Thyroid gland (tissue), 4 donors: Measurements from ENCODE around the gene ZNF423. TPM values are rescaled to one million over a fixed set of nuclear protein-coding genes. Genes with fewer than 3 reads are reported as not detected.

Experiments
- DNase-seq, 2 donors: peaks; one replicate each; pipeline ENCODE4 v3.0.0-alpha.2; 2019
- H3K27ac ChIP-seq, 3 donors: fragments of 200-600 bp; sonication (generic); 1 replicate in 2 of 3; 2 replicates in 1 of 3; pipeline ENCODE4 v1.5.1; 2016 to 2019; ENCODE audit warnings: mild to moderate bottlenecking in 1 of 3, moderate library complexity in 1 of 3
- H3K27me3 ChIP-seq: fragments of 200-600 bp; sonication (generic); one replicate; pipeline ENCODE4 v1.5.1; 2019
- H3K36me3 ChIP-seq, 2 donors: fragments of 200-600 bp; sonication (generic); one replicate each; pipeline ENCODE4 v1.5.1; 2016 to 2019
- H3K4me1 ChIP-seq, 2 donors: fragments of 200-600 bp; sonication (generic); one replicate each; pipeline ENCODE4 v1.5.1; 2017 to 2019
- H3K4me3 ChIP-seq, 3 donors: fragments of 200-600 bp; sonication (generic); replicated peaks in 1 of 3; 1 replicate in 2 of 3; 2 replicates in 1 of 3; pipeline ENCODE4 v1.5.1; 2016; ENCODE audit warnings: mild to moderate bottlenecking in 1 of 3
- H3K9me3 ChIP-seq: fragments of 200-600 bp; sonication (generic); one replicate; pipeline ENCODE4 v1.5.1; 2017
- POLR2A ChIP-seq, 2 donors: fragments of 450-650 bp; IDR thresholded peaks; one replicate each; pipeline ENCODE4 v1.6.1; 2017; ENCODE audit warnings: antibody characterized with exemption in 2 of 2, mild to moderate bottlenecking in 2 of 2, moderate library complexity in 1 of 2
- WGBS, 2 donors: methylation state at CpG; one replicate each; pipeline ENCODE4 v1.1.5; 2017; 5-methylcytosine and 5-hydroxymethylcytosine counted together
- intact Hi-C: fragments of 100-400 bp; cut with DNase I; formaldehyde crosslinking; loops from one replicate; pipeline ENCODE4 v1.15.1; 2023
- total RNA-seq, 4 donors: library from RNA; depleted of rRNA; stranded (reverse); fragments of >200 nt; gene quantifications; one replicate each; pipeline ENCODE4 v1.2.3, GENCODE V29; 2016
- TF ChIP-seq, protein P1 (sequence below), 6 experiments: fragments of 200-600 bp in 3 of 6; fragments of 450-650 bp in 3 of 6; sonication (generic) in 3 of 6; IDR thresholded peaks; one replicate each; pipeline ENCODE4 v1.5.1; 2016 to 2019; ENCODE audit warnings: antibody characterized with exemption in 6 of 6, mild to moderate bottlenecking in 2 of 6, inconsistent platforms in 1 of 6, moderate library complexity in 1 of 6

Gene ZNF423
- total RNA-seq, 4 donors from 2014 or later, result 7.4 to 10.0 (median 8.5) TPM

DNA sequence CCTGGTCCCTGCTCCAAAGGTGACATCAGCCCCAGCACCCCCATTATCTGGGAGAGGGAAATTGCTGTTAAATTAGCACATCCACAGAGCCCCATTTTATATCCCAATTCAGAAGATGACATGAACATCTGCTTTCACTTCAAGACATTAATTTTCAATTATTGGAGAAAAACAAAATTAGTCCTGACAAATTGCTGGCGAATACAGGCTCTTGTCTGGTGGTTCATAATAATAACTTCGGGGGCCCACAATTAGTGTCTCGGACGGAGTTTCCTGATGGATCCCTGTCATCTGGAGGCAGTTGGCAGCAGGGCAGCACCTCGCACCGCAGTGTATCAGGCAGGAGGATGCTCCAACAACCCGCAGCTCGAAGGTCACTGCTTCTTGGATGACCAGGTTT is 7.4 kb downstream of the ZNF423 start:
- Histone ChIP-seq H3K27me3 (no peaks in the 10 kb centered on the region), H3K27ac (no peak overlapping the region), H3K36me3 (no peaks in the 10 kb centered on the region), H3K9me3 (no peaks in the 10 kb centered on the region), H3K4me1 (peaks cover 5 to 9% of the 10 kb centered on the region in 2 donors), H3K4me3 (no peak overlapping the region)
- intact Hi-C loops, result no loop called here
- 92 to 94% methylated on average over 8 of the region's 8 CpGs for WGBS, 2 donors
- no peak for DNase-seq
- TF ChIP-seq, protein P1, sequence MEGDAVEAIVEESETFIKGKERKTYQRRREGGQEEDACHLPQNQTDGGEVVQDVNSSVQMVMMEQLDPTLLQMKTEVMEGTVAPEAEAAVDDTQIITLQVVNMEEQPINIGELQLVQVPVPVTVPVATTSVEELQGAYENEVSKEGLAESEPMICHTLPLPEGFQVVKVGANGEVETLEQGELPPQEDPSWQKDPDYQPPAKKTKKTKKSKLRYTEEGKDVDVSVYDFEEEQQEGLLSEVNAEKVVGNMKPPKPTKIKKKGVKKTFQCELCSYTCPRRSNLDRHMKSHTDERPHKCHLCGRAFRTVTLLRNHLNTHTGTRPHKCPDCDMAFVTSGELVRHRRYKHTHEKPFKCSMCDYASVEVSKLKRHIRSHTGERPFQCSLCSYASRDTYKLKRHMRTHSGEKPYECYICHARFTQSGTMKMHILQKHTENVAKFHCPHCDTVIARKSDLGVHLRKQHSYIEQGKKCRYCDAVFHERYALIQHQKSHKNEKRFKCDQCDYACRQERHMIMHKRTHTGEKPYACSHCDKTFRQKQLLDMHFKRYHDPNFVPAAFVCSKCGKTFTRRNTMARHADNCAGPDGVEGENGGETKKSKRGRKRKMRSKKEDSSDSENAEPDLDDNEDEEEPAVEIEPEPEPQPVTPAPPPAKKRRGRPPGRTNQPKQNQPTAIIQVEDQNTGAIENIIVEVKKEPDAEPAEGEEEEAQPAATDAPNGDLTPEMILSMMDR (IDR thresholded peaks at IDR 0.05), result no peak
- TF ChIP-seq POLR2A (IDR thresholded peaks at IDR 0.05), result no peak

DNA sequence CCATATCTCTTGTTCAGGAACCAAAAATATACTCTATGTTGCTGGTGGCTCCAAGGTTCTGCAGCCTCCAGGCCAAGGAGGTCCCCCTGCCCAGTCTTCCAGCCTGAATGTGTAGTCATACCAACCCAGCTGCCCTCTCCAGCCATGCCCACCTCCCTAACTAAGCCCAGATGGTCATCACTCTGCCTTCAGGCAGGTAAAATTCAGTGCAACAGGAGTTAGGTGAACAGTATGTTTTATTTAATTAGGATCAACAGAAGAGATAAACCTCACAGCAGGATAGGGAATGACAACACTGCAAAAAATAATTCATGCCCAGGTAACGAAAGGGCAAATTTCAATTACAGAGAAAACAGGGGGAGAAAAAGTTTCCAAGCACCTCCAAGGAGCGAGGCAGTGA is 9.1 kb downstream of the ZNF423 start:
- WGBS, 2 donors, result 92 to 95% methylated on average over 2 of the region's 2 CpGs
- intact Hi-C loops, result no loop called here
- Histone ChIP-seq H3K27ac (no peak overlapping the region), H3K4me3 (no peak overlapping the region), H3K36me3 (no peaks in the 10 kb centered on the region), H3K27me3 (no peaks in the 10 kb centered on the region), H3K9me3 (no peaks in the 10 kb centered on the region), H3K4me1 (peaks cover 5 to 9% of the 10 kb centered on the region in 2 donors)
- no peak for DNase-seq
- TF ChIP-seq POLR2A (IDR thresholded peaks at IDR 0.05), result no peak
- TF ChIP-seq, protein P1 (IDR thresholded peaks at IDR 0.05), result no peak

DNA sequence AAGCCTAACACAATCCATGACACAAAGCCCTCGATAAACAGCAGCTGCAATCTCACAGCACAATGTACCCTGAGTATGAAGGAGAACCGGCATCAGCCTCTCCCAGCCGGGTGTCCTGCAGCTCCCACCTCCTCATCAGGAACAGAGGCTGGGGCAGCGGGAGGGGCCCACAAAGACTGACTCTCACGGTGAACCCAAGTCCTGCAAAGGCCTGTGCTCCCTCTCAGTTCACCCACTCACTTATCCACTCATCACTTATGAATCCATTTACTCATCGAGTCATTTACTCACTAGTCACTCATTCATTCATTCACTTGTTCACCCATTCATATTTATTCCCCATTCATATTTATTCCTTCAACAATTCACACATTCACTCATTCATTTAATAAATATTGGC is 11.6 kb downstream of the ZNF423 start:
- intact Hi-C loops, result no loop called here
- H3K9me3 ChIP-seq, result no peaks in the 10 kb centered on the region
- H3K27me3 ChIP-seq, result no peaks in the 10 kb centered on the region
- TF ChIP-seq, protein P1 (IDR thresholded peaks at IDR 0.05), result no peak
- TF ChIP-seq POLR2A (IDR thresholded peaks at IDR 0.05), result no peak
- H3K4me3 ChIP-seq, result no peak overlapping the region
- 81 to 84% methylated on average over 6 of the region's 6 CpGs for WGBS, 2 donors
- DNase-seq, result no peak
- H3K4me1 ChIP-seq, result peaks cover 2 to 5% of the 10 kb centered on the region in 2 donors
- H3K36me3 ChIP-seq, result no peaks in the 10 kb centered on the region
- no peak overlapping the region for H3K27ac ChIP-seq

DNA sequence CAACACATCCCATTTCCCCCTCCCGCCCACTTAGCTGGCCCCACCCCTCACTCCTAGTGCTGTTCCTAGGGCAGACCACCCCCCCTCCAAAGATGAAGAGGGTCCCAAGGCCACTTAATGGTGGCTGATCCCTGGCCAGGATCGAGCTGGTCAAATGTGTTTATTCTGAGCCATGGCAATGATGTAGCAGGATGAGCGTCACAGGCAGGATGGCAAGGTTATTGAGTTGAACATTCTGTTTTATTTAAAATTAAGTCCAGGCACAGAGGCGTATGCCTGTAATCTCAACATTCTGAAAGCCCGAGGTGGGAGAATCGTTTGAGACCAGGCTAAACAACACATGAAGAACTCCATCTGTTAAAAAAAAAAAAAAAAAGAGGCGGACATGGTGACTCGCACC is 12.2 kb downstream of the ZNF423 start:
- no peak for DNase-seq
- intact Hi-C loops, result no loop called here
- 71 to 74% methylated on average over 8 of the region's 8 CpGs for WGBS, 2 donors
- H3K4me3 ChIP-seq, result no peak overlapping the region
- H3K27me3 ChIP-seq, result no peaks in the 10 kb centered on the region
- no peak for TF ChIP-seq POLR2A (IDR thresholded peaks at IDR 0.05)
- TF ChIP-seq, protein P1 (IDR thresholded peaks at IDR 0.05), result no peak
- no peaks in the 10 kb centered on the region for H3K9me3 ChIP-seq
- H3K27ac ChIP-seq, result no peak overlapping the region
- H3K36me3 ChIP-seq, result no peaks in the 10 kb centered on the region
- peaks cover 5 to 8% of the 10 kb centered on the region in 2 donors for H3K4me1 ChIP-seq

GRCh38 chr16:49842972-49843371 is 12.9 kb downstream of the ZNF423 start:
- Histone ChIP-seq H3K27ac (no peak overlapping the region), H3K27me3 (no peaks in the 10 kb centered on the region), H3K36me3 (no peaks in the 10 kb centered on the region), H3K9me3 (no peaks in the 10 kb centered on the region), H3K4me3 (no peak overlapping the region), H3K4me1 (peaks cover 5 to 16% of the 10 kb centered on the region in 2 donors)
- no peak for DNase-seq
- intact Hi-C loops, result no loop called here
- TF ChIP-seq POLR2A (IDR thresholded peaks at IDR 0.05), result no peak
- TF ChIP-seq, protein P1 (IDR thresholded peaks at IDR 0.05), result no peak
- 58 to 64% methylated on average over 4 of the region's 4 CpGs for WGBS, 2 donors
